GM12891 (cell line): ENCODE measurements around the gene PSAP.

ENCODE experiments used
- POLR2A ChIP-seq: IDR thresholded peaks from 2 replicates; pipeline ENCODE4 v1.6.1; 2011; ENCODE audit warnings: low read depth, low read length, control low read depth
- POLR2AphosphoS5 ChIP-seq: IDR thresholded peaks from 2 replicates; pipeline ENCODE4 v1.6.1; 2011; ENCODE audit warnings: low read depth, low read length, control low read depth

DNA sequence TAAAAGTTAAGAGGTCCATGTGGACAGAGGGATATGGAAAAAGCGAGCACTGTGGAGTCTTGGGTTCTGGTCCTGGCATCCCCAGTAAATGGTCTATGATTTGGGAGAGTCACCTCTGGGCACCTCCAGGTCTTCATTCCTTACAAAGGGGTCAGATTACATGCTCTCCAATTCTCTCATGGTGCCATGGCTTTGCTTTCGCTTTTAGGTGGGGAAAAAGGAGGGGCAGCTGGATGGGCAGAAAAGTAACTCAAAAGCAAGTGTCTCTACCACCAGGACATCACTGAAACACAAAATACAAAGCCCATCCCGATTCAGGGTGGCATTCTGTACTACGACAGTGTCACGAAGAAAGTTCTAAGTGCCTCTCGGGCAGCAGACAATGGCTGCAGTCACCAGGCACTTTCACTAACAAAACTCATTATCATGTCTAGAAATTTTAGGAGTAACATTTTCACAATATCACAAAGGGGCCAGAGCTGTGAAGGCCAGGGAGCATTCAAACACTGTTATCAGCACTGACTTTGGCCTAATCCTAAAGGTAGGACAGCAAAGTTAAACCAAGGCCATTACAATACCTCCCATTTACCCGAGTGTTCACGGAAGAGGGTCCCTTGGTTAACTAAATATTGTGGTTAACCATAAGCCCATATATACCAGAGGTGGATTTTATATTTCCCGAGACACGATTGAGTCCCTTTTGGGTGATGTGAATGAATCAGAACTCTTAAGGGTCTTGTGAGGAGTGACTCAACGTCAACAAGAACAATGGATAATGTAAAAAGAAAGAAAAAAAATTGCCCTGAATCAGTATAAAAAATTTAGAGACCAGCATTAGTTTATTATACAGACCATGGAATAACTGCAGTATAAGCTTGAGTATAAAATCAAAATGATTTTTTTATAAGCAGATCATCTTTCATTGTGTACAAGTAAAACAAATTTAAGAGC is 2.5 kb downstream of the PSAP start:
- TF ChIP-seq POLR2A (no peak), POLR2AphosphoS5 (no peak)
